ENCODE results near the gene TREH. TPM values are rescaled to one million over a fixed set of nuclear protein-coding genes. Genes with fewer than 3 reads are reported as not detected.
"Not testable (repeated sequence)": the region's sequence is repeated elsewhere in the genome, so short reads cannot be mapped to it uniquely, and the experiment has no call there.

TREH gene
- total RNA-seq, 1 donor from 2014 or later: not detected

- H3K4me1 ChIP-seq: no peaks in the 10 kb centered on the region
- no peak overlapping the region for H3K4me3 ChIP-seq
- H3K36me3 ChIP-seq: no peaks in the 10 kb centered on the region
- intact Hi-C loops (cut with micrococcal nuclease): no loop called here
- H3K9me3 ChIP-seq (replicated peaks): no peaks in the 10 kb centered on the region
- TF ChIP-seq, protein P1, sequence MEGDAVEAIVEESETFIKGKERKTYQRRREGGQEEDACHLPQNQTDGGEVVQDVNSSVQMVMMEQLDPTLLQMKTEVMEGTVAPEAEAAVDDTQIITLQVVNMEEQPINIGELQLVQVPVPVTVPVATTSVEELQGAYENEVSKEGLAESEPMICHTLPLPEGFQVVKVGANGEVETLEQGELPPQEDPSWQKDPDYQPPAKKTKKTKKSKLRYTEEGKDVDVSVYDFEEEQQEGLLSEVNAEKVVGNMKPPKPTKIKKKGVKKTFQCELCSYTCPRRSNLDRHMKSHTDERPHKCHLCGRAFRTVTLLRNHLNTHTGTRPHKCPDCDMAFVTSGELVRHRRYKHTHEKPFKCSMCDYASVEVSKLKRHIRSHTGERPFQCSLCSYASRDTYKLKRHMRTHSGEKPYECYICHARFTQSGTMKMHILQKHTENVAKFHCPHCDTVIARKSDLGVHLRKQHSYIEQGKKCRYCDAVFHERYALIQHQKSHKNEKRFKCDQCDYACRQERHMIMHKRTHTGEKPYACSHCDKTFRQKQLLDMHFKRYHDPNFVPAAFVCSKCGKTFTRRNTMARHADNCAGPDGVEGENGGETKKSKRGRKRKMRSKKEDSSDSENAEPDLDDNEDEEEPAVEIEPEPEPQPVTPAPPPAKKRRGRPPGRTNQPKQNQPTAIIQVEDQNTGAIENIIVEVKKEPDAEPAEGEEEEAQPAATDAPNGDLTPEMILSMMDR (IDR thresholded peaks at IDR 0.05; ENCODE audit: borderline replicate concordance): no peak
- H3K27me3 ChIP-seq (ENCODE audit: low read depth): no peaks in the 10 kb centered on the region
- DNase-seq: no peak
- no peak overlapping the region for H3K27ac ChIP-seq (replicated peaks)
These were observed 36.4 kb upstream of the TREH start for GRCh38 chr11:118715837-118716260.

- TF ChIP-seq, protein P1 (IDR thresholded peaks at IDR 0.05; ENCODE audit: borderline replicate concordance): no peak
- Histone ChIP-seq H3K27ac (replicated peaks) (no peak overlapping the region), H3K9me3 (replicated peaks) (no peaks in the 10 kb centered on the region), H3K36me3 (no peaks in the 10 kb centered on the region), H3K4me3 (no peak overlapping the region), H3K4me1 (no peaks in the 10 kb centered on the region), H3K27me3 (ENCODE audit: low read depth) (no peaks in the 10 kb centered on the region)
- intact Hi-C loops (cut with micrococcal nuclease): no loop called here
- DNase-seq: no peak
These were observed 35.9 kb upstream of the TREH start for GRCh38 chr11:118715245-118715831.

DNA sequence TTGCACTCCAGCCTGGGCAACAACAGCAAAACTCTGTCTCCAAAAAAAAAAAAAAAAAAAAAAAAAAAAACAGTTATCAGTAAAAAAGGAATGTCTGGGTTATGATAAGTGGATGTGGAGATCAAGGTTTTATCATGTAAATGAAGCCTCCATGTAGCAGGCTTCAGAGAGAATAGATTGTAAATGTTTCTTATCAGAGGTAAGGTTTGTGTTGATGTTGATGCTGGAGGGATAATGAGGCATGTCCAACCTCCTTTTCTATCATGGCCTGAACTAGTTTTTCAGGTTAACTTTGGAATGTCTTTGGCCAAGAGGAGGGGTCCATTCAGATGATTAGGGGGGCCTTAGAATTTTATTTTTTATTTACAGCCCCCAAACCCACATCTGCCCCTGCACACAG lies 35.4 kb upstream of the TREH start:
- no peaks in the 10 kb centered on the region for H3K9me3 ChIP-seq (replicated peaks)
- no peak overlapping the region for H3K27ac ChIP-seq (replicated peaks)
- H3K4me3 ChIP-seq: no peak overlapping the region
- intact Hi-C loops (cut with micrococcal nuclease): no loop called here
- H3K36me3 ChIP-seq: no peaks in the 10 kb centered on the region
- TF ChIP-seq, protein P1 (IDR thresholded peaks at IDR 0.05; ENCODE audit: borderline replicate concordance): no peak
- no peaks in the 10 kb centered on the region for H3K27me3 ChIP-seq (ENCODE audit: low read depth)
- no peaks in the 10 kb centered on the region for H3K4me1 ChIP-seq
- no peak for DNase-seq

DNA sequence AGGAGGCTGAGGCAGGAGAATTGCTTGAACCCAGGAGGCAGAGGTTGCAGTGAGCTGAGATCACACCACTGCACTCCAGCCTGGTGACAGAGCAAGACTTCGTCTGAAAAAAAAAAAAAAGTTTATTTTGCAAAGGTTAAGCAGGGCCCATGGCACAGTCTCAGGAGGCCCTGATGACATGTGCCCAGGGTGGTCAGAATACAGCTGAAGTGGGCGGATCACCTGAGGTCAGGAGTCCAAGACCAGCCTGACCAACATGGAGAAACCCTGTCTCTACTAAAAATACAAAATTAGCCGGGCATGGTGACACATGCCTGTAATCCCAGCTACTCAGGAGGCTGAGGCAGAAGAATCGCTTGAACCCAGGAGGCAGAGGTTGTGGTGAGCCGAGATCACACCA lies 35.0 kb upstream of the TREH start:
- H3K27ac ChIP-seq (replicated peaks); H3K36me3 ChIP-seq; H3K4me3 ChIP-seq; H3K4me1 ChIP-seq; DNase-seq; H3K27me3 ChIP-seq (ENCODE audit: low read depth); H3K9me3 ChIP-seq (replicated peaks); intact Hi-C loops (cut with micrococcal nuclease): not testable (repeated sequence)

GRCh38 chr11:118708296-118708695 lies 28.8 kb upstream of the TREH start:
- H3K4me1 ChIP-seq: no peaks in the 10 kb centered on the region
- no peak overlapping the region for H3K4me3 ChIP-seq
- H3K27ac ChIP-seq (replicated peaks): no peak overlapping the region
- DNase-seq: no peak
- intact Hi-C loops (cut with micrococcal nuclease): no loop called here
- no peaks in the 10 kb centered on the region for H3K36me3 ChIP-seq
- H3K9me3 ChIP-seq (replicated peaks): no peaks in the 10 kb centered on the region
- H3K27me3 ChIP-seq (ENCODE audit: low read depth): no peaks in the 10 kb centered on the region
- TF ChIP-seq, protein P1 (IDR thresholded peaks at IDR 0.05; ENCODE audit: borderline replicate concordance): no peak

DNA sequence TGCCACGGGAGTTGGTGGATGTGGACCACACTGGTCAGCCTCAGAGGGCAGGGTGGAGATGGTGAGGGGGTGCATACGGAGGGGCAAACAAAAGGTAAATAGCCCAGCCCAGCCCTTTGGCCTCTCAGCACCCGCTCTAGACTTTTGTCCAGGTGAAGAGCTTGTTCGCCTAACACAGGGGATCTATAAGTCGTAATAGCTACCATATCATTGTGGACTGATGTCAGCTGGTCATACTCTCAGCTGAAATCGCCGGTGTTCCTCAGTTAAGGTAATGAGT lies 27.0 kb upstream of the TREH start:
- TF ChIP-seq, protein P1 (IDR thresholded peaks at IDR 0.05; ENCODE audit: borderline replicate concordance): no peak

More for the DNA sequence above, 27.0 kb upstream of the TREH start:
- no peak overlapping the region for H3K27ac ChIP-seq (replicated peaks)
- intact Hi-C loops (cut with micrococcal nuclease): no loop called here
- no peak for DNase-seq
- H3K4me3 ChIP-seq: no peak overlapping the region
- H3K9me3 ChIP-seq (replicated peaks): no peaks in the 10 kb centered on the region
- no peaks in the 10 kb centered on the region for H3K36me3 ChIP-seq
- no peaks in the 10 kb centered on the region for H3K27me3 ChIP-seq (ENCODE audit: low read depth)
- no peaks in the 10 kb centered on the region for H3K4me1 ChIP-seq

All from left ventricle myocardium inferior (tissue), 1 donor.